Measurements from ENCODE around the gene DCTN2. TPM values are rescaled to one million over a fixed set of nuclear protein-coding genes. Genes with fewer than 3 reads are reported as not detected.
"Not testable (repeated sequence)": the region's sequence is repeated elsewhere in the genome, so short reads cannot be mapped to it uniquely, and the experiment has no call there.

Gene DCTN2
- total RNA-seq, 1 experiment from 2014 or later: 109 TPM

DNA sequence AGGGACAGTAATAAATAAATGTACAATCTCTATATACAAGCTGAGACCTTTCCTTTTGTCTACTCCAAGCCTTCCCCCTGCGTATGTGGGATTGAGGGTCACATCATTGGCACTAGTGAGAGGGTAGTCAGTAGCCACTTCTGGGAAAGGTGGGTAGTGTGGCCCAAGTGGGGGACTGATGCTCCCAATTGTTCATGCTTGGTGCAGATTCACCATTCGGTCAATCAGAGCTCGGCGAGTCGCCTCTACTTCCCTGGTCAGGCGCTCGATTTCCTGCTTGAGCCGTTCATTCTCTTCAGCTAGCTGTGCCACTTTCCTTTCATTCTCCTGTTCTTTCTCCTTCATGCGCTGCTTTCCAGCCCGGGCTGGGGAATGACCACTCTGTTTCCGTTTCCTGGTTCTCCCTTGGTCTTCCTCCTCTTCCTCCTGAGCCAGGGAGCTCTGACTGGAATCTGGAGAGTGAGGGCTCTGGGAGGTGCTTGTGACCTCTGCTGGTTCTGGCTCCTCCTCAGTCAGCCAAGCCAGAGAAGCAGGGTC, 30.3 kb downstream of the DCTN2 start:
- no peak for DNase-seq (ENCODE audit: low spot score)

DNA sequence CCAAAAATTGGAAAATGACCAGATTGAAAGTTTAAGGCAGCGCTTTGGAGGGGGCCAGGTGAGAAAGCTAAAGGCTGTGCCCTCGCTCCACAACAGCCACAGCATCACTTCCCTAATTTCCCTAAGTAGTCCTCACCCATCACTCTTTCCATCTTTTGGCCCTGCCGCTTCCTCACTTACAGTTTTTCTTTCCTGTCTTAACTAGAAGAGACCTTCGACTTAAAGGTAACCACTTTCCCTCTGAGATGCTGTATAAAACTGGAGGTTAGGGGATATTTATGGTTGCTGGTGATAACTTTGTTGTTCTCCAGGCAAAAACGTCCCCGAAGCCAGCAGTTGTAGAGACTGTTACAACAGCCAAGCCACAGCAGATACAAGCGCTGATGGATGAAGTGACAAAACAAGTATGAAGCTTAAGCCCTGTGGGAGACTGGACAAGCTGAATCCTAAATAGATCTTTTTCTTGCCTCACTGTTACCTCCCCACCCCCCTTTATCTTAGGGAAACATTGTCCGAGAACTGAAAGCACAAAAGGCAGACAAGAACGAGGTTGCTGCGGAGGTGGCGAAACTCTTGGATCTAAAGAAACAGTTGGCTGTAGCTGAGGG, 31.0 kb downstream of the DCTN2 start:
- DNase-seq (ENCODE audit: low spot score): no peak

- DNase-seq (ENCODE audit: low spot score): no peak
These were observed 31.5 kb downstream of the DCTN2 start for GRCh38 chr12:57515408-57515933.

- no peak for DNase-seq (ENCODE audit: low spot score)
These were observed 32.1 kb downstream of the DCTN2 start for GRCh38 chr12:57514720-57515407.

DNA sequence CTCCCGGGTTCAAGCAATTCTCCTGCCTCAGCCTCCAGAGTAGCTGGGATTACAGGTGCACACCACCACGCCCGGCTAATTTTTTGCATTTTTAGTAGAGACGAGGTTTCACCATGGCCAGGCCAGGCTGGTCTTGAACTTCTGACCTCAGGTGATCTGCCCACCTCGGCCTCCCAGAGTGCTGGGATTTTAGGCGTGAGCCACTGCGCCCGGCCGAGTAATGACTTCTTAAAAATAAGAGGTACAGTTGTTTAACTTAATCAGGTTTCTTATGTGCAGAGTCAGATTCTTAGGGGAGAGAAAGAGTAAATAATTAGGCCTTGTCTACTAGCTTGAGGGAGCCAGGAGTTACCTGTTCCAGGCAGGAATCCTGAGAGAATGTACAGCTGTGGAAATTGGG, 32.7 kb downstream of the DCTN2 start:
- DNase-seq (ENCODE audit: low spot score): not testable (repeated sequence)

- DNase-seq (ENCODE audit: low spot score): not testable (repeated sequence)
These were observed 33.3 kb downstream of the DCTN2 start for GRCh38 chr12:57513677-57514076.

DNA sequence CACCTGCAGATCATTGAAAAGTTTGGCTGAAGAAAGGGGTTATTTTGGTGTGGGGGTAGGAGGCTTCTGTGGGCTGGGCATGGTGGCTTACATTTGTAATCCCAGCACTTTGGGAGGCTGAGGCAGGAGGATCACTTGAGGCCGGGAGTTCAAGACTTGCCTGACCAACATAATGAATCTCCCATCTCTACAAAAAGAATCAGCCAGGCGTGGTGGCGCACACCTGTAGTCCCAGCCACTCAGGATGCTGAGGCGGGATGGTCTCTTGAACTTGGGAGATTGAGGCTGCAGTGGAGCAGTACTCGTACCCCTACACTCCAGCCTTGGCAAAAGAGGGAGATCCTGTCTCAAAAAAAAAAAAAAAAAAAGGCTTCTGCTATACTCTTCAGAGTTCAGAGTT, 33.7 kb downstream of the DCTN2 start:
- DNase-seq (ENCODE audit: low spot score): no peak

- DNase-seq (ENCODE audit: low spot score): no peak
These were observed 34.3 kb downstream of the DCTN2 start for GRCh38 chr12:57512665-57513064.

GRCh38 chr12:57511588-57512325, 35.2 kb downstream of the DCTN2 start:
- DNase-seq (ENCODE audit: low spot score): no peak

DNA sequence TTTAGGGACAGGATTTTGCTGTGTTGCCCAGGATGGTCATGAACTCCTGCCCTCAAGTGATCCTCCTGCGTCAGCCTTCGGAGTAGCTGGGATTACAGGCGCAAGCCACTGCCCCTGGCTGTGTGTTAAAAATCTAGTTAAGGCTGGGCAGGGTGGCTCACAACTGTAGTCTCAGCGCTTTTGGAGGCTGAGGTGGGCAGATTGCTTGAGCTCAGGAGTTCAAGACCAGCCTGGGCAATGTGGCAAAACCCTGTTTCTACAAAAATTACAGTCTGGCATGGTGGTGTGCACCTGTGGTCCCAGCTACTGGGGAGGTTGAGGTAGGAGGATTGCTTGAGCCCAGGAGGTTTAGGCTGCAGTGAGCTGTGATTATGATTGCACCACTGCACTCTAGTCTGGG, 35.8 kb downstream of the DCTN2 start:
- no peak for DNase-seq (ENCODE audit: low spot score)

GRCh38 chr12:57507796-57508195, 39.2 kb downstream of the DCTN2 start:
- DNase-seq (ENCODE audit: low spot score): not testable (repeated sequence)

DNA sequence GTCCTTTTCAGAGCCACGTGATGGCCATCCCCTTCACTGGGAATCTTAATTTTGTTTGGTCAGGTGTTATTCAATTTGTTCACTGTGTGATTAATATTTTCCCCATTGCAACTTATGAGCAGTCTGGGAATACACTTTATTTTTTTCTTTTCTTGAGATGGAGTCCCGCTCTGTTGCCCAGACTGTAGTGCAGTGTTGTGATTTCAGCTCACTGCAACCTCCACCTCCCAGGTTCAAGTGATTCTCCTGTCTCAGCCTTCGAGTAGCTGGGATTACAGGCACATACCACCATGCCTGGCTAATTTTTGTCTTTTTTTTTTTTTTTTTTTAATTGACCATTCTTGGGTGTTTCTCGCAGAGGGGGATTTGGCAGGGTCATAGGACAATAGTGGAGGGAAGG, 40.5 kb downstream of the DCTN2 start:
- DNase-seq (ENCODE audit: low spot score): not testable (repeated sequence)

DNA sequence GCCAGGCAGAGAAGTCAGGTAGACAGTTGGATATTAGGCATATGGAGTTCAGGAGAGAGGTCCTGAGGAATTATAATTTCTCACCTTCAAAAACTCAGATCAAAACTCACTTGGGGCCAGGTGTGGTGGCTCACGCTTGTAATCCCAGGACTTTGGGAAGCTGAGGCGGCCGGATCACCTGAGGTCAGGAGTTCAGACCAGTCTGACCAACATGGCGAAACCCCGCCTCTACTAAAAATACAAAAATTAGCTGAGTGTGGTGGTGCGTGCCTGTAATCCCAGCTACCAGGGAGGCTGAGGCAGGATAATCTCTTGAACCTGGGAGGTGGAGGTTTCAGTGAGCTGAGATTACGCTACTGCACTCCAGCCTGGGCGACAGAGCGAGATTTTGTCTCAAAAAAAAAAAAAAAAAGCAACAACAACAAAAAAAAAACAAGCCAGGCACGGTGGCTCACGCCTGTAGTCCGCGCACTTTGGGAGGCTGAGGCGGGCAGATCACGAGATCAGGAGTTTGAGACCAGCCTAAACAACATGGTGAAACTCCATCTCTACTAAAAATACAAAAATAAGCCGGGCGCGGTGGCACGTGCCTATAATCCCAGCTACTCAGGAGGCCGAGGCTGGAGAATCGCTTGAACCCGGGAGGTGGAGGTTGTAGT, 44.6 kb downstream of the DCTN2 start:
- DNase-seq (ENCODE audit: low spot score): not testable (repeated sequence)

DNA sequence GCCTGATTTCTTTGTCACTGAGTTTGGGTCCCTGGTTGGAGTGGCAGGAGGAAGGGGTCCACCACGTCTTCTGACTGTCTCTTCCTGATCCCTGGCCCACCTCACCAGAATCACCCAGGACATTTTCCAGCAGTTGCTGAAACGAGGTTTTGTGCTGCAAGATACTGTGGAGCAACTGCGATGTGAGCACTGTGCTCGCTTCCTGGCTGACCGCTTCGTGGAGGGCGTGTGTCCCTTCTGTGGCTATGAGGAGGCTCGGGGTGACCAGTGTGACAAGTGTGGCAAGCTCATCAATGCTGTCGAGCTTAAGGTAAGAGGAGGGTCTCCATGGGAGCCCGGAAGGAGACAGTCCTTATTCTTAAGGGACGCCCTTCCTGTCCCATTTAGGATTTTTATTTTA, 46.8 kb downstream of the DCTN2 start:
- no peak for DNase-seq (ENCODE audit: low spot score)

GRCh38 chr12:57498571-57498970, 48.4 kb downstream of the DCTN2 start:
- DNase-seq (ENCODE audit: low spot score): no peak

GRCh38 chr12:57498132-57498502, 48.9 kb downstream of the DCTN2 start:
- no peak for DNase-seq (ENCODE audit: low spot score)

GRCh38 chr12:57497223-57498131, 49.5 kb downstream of the DCTN2 start:
- no peak for DNase-seq (ENCODE audit: low spot score)

GRCh38 chr12:57496822-57497221, 50.2 kb downstream of the DCTN2 start:
- no peak for DNase-seq (ENCODE audit: low spot score)

- DNase-seq (ENCODE audit: low spot score): not testable (repeated sequence)
These were observed 51.8 kb downstream of the DCTN2 start for GRCh38 chr12:57495051-57495701.
